ENCODE data around the gene ACER2. TPM values are rescaled to one million over a fixed set of nuclear protein-coding genes. Genes with fewer than 3 reads are reported as not detected.

The ACER2 gene
- total RNA-seq, 1 donor from 2014 or later: 7.4 TPM

DNA sequence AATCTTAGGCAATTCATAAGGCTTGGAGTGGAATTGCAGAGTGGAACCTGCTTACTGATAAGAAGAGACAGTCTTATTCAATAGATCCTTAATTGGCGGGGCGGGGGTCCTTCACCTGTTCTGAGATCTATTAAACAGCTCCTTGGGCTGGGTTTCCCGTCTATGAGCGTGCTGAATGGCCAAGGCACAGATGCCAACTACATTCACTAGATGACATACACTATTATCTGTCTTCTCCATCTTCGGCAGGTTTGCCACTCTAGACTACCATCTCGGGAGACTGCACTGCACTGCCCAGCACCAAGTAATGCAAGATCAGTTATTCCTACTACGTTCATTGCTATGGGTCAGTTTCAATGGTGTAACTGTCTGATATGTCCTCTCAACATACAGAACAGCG is 81.5 kb downstream of the ACER2 start:
- no peak overlapping the region for H3K9ac ChIP-seq (ENCODE audit: low read length)
- H3K36me3 ChIP-seq (ENCODE audit: insufficient read depth, low read length): no peaks in the 10 kb centered on the region
- Mint-ChIP-seq H3K27me3 (ENCODE audit: low read depth, unreplicated experiment) (peaks cover 16% of the 10 kb centered on the region), H3K9me3 (ENCODE audit: unreplicated experiment) (no peaks in the 10 kb centered on the region), H3K4me1 (ENCODE audit: low read depth, unreplicated experiment) (no peaks in the 10 kb centered on the region), H3K4me3 (ENCODE audit: unreplicated experiment) (no peak overlapping the region), H3K27ac (ENCODE audit: unreplicated experiment) (no peak overlapping the region), H3K36me3 (ENCODE audit: low read depth, unreplicated experiment) (no peaks in the 10 kb centered on the region)
- H3K27ac ChIP-seq (ENCODE audit: low read depth, low read length): no peak overlapping the region
- H3K9me3 ChIP-seq (ENCODE audit: insufficient read depth, low read depth, low read length): no peaks in the 10 kb centered on the region
- H3K4me2 ChIP-seq (ENCODE audit: low read length): no peak overlapping the region
- H3K79me2 ChIP-seq (ENCODE audit: insufficient read depth, low read length): no peaks in the 10 kb centered on the region
- no peak for FAIRE-seq
- peaks cover 8% of the 10 kb centered on the region for H3K27me3 ChIP-seq (ENCODE audit: insufficient read depth, low read length)
- no peak overlapping the region for H2AFZ ChIP-seq (ENCODE audit: low read depth, low read length)
- no peak overlapping the region for H3K4me3 ChIP-seq (ENCODE audit: insufficient read depth, low read depth, low read length)
- no peaks in the 10 kb centered on the region for H3K4me1 ChIP-seq (ENCODE audit: insufficient read depth, low read length)
- DNase-seq (ENCODE audit: low read depth): no peak
- H4K20me1 ChIP-seq (ENCODE audit: insufficient read depth, low read length): no peaks in the 10 kb centered on the region
- TF ChIP-seq, protein P1, sequence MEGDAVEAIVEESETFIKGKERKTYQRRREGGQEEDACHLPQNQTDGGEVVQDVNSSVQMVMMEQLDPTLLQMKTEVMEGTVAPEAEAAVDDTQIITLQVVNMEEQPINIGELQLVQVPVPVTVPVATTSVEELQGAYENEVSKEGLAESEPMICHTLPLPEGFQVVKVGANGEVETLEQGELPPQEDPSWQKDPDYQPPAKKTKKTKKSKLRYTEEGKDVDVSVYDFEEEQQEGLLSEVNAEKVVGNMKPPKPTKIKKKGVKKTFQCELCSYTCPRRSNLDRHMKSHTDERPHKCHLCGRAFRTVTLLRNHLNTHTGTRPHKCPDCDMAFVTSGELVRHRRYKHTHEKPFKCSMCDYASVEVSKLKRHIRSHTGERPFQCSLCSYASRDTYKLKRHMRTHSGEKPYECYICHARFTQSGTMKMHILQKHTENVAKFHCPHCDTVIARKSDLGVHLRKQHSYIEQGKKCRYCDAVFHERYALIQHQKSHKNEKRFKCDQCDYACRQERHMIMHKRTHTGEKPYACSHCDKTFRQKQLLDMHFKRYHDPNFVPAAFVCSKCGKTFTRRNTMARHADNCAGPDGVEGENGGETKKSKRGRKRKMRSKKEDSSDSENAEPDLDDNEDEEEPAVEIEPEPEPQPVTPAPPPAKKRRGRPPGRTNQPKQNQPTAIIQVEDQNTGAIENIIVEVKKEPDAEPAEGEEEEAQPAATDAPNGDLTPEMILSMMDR (IDR thresholded peaks at IDR 0.05; ENCODE audit: insufficient read depth, low read depth, low read length): no peak
- TF ChIP-seq EZH2 (IDR thresholded peaks at IDR 0.05; ENCODE audit: insufficient read depth, low read length): no peak

DNA sequence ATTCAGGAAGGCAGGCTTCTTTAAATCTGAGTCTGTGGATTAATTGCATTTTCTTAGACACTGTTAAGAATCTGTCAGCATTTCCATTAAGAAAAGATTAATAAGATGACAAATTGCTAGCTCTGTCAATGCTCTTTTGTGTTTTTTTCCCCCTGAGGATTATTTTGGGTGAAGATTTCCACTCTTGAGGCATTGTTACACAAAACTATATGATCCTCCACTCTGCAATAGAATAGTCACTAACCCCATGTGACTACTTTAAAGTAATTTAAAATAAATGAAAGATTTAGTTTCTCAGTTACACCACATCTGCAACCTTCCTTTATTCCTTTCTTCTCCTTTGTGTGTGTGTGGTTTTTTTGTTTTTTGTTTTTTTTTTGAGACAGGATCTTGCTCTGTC is 82.0 kb downstream of the ACER2 start:
- H3K27me3 Mint-ChIP-seq (ENCODE audit: low read depth, unreplicated experiment): peaks cover 20% of the 10 kb centered on the region

GRCh38 chr9:19492775-19493173 is 84.0 kb downstream of the ACER2 start:
- Histone ChIP-seq H3K27me3 (ENCODE audit: insufficient read depth, low read length) (peaks cover 10% of the 10 kb centered on the region), H3K4me2 (ENCODE audit: low read length) (peak overlapping the region; percentile 88), H3K9me3 (ENCODE audit: insufficient read depth, low read depth, low read length) (no peaks in the 10 kb centered on the region), H3K36me3 (ENCODE audit: insufficient read depth, low read length) (no peaks in the 10 kb centered on the region), H3K4me1 (ENCODE audit: insufficient read depth, low read length) (no peaks in the 10 kb centered on the region), H2AFZ (ENCODE audit: low read depth, low read length) (no peak overlapping the region), H3K79me2 (ENCODE audit: insufficient read depth, low read length) (no peaks in the 10 kb centered on the region), H3K4me3 (ENCODE audit: insufficient read depth, low read depth, low read length) (no peak overlapping the region), H4K20me1 (ENCODE audit: insufficient read depth, low read length) (no peaks in the 10 kb centered on the region), H3K9ac (ENCODE audit: low read length) (no peak overlapping the region), H3K27ac (ENCODE audit: low read depth, low read length) (no peak overlapping the region)
- Mint-ChIP-seq H3K4me3 (ENCODE audit: unreplicated experiment) (no peak overlapping the region), H3K36me3 (ENCODE audit: low read depth, unreplicated experiment) (no peaks in the 10 kb centered on the region), H3K9me3 (ENCODE audit: unreplicated experiment) (no peaks in the 10 kb centered on the region), H3K27me3 (ENCODE audit: low read depth, unreplicated experiment) (peaks cover 20% of the 10 kb centered on the region), H3K4me1 (ENCODE audit: low read depth, unreplicated experiment) (peaks cover 2% of the 10 kb centered on the region), H3K27ac (ENCODE audit: unreplicated experiment) (no peak overlapping the region)
- DNase-seq (ENCODE audit: low read depth) (no peak), FAIRE-seq (no peak)
- no peak for TF ChIP-seq EZH2 (IDR thresholded peaks at IDR 0.05; ENCODE audit: insufficient read depth, low read length)
- TF ChIP-seq, protein P1 (IDR thresholded peaks at IDR 0.05; ENCODE audit: insufficient read depth, low read depth, low read length): no peak

More for the DNA sequence above, 82.0 kb downstream of the ACER2 start:
- H3K4me3 ChIP-seq (ENCODE audit: insufficient read depth, low read depth, low read length): no peak overlapping the region
- Mint-ChIP-seq H3K36me3 (ENCODE audit: low read depth, unreplicated experiment) (no peaks in the 10 kb centered on the region), H3K27ac (ENCODE audit: unreplicated experiment) (no peak overlapping the region), H3K4me1 (ENCODE audit: low read depth, unreplicated experiment) (no peaks in the 10 kb centered on the region), H3K4me3 (ENCODE audit: unreplicated experiment) (no peak overlapping the region), H3K9me3 (ENCODE audit: unreplicated experiment) (no peaks in the 10 kb centered on the region)
- TF ChIP-seq, protein P1 (IDR thresholded peaks at IDR 0.05; ENCODE audit: insufficient read depth, low read depth, low read length): no peak
- TF ChIP-seq EZH2 (IDR thresholded peaks at IDR 0.05; ENCODE audit: insufficient read depth, low read length): no peak
- H3K79me2 ChIP-seq (ENCODE audit: insufficient read depth, low read length): no peaks in the 10 kb centered on the region
- no peak for DNase-seq (ENCODE audit: low read depth)
- H3K4me2 ChIP-seq (ENCODE audit: low read length): no peak overlapping the region
- no peaks in the 10 kb centered on the region for H3K9me3 ChIP-seq (ENCODE audit: insufficient read depth, low read depth, low read length)
- H3K27ac ChIP-seq (ENCODE audit: low read depth, low read length): no peak overlapping the region
- peaks cover 8% of the 10 kb centered on the region for H3K27me3 ChIP-seq (ENCODE audit: insufficient read depth, low read length)
- no peak overlapping the region for H3K9ac ChIP-seq (ENCODE audit: low read length)
- no peak overlapping the region for H2AFZ ChIP-seq (ENCODE audit: low read depth, low read length)
- no peak for FAIRE-seq
- H3K4me1 ChIP-seq (ENCODE audit: insufficient read depth, low read length): no peaks in the 10 kb centered on the region
- no peaks in the 10 kb centered on the region for H3K36me3 ChIP-seq (ENCODE audit: insufficient read depth, low read length)
- no peaks in the 10 kb centered on the region for H4K20me1 ChIP-seq (ENCODE audit: insufficient read depth, low read length)

Measured in astrocyte (in vitro differentiated cells and primary cell).